Measurements from ENCODE around the gene SDF4.
A peak's percentile ranks its signal among the peaks of the same experiment; 100 is the strongest.

The SDF4 gene, protein sequence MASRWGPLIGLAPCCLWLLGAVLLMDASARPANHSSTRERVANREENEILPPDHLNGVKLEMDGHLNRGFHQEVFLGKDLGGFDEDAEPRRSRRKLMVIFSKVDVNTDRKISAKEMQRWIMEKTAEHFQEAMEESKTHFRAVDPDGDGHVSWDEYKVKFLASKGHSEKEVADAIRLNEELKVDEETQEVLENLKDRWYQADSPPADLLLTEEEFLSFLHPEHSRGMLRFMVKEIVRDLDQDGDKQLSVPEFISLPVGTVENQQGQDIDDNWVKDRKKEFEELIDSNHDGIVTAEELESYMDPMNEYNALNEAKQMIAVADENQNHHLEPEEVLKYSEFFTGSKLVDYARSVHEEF

DNA sequence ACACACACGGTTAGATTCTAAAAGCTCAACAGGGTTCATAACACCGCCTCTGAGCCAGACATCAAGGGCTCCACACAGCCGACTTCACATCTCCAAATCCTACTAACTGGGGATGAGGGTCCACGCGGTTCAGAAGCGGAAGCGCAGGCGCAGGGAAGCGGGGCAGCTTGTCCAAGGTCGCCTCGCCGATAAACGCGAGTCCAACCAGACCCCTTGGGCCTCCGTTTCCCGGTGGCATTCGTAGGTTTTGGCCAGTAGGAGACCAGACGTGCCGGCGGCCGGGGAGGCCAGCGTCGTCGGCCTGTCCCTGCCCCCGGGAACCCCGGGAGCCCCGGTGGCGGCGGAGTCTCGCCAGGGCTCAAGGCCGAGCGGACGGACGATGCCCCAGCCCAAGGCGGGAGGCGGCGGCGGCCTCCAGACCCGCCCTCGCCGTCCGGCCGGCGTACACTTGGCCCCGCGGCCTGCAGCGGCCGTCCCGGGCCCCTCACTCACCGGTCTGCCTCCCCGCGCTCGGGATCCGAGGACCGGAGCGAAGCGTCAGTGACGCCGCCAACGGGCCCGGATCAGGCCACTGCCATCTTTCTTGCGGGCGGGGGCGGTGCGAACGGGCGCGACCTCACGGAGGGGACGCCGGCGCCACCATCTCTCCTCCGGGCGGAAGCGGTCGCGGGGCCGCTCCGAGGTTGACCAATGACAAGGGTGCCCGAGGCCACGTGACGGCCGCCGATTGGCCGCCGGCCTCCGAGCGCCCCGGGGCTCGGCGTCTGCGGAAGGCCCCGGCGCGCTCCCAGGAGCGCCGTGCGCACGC is at the start of gene SDF4:
Gene SDF4, minus strand, starts transcription at position 602 of the 808 bp plus-strand sequence. CDS start 3,229 bp downstream, outside the sequence.
- DNase-seq (ENCODE audit: low read depth), result peak; percentile 95

DNA sequence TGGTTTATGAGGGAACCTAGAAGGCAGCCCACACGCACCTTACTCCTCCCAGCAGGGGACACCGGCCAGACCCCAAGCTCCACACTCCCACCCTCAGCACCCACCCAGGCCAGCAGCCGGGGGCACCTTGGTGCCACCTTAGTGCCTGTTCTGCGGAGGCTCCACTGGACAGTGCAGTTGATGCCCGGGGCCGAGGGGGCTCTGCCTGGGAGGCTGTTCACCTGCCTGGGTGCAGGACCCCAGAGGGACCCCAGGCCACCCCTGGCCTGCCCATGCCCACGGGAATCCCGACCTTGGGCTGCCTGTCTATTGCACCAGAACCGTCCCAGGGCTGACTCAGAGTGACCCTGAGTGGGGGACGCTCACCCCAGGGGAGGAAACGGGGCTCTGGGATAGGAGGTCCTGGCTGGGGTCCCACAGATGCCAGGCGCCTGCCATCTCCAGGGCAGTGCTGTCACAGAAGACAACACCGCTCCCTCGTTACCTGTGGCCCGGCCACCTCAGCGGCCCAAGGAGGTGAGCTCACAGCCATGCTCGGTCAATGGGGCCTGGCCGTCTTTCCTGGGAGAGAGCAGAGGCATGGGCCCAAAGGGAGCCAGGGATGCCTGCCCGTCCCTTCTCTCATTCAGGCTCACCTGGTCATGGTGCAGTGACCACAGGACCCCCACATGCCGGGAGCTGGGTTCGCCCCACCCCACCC is 49.1 kb upstream of the SDF4 start:
- DNase-seq (ENCODE audit: low read depth), result no peak

DNA sequence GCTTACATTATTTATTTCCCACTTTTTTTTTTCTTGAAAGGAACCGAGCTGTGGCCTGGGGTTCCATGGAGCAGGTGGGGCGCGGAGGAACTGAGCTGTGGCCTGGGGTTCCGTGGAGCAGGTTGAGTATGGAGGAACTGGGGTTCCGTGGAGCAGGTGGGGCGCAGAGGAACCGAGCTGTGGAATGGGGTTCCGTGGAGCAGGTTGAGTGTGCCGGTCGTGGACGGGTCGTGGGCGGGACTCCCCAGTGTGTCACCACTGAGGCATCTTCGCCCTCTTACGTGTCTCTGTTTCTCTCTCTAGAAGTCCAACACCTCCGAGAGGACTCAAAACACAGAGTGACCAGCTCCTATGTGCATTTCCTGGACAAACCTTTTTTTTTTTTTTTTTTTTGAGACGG is 47.2 kb upstream of the SDF4 start:
- DNase-seq (ENCODE audit: low read depth), result no peak

DNA sequence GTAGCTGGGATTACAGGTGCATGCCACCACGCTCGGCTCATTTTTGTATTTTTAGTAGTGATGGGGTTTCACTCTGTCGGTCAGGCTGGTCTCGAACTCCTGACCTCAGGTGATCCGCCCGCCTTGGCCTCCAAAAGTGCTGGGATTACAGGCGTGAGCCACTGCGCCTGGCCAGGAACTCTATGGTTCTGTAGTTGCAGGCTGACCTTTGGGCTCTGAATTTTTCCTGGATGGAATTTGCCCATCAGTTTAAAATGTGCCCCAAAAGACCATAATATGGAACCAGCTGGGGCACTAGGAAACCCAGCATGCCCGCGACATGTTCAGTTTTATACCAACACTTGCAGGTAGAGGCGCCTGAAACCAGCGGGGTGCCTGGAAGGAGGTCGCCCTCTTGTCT is 46.8 kb upstream of the SDF4 start:
- DNase-seq (ENCODE audit: low read depth), result no peak

DNA sequence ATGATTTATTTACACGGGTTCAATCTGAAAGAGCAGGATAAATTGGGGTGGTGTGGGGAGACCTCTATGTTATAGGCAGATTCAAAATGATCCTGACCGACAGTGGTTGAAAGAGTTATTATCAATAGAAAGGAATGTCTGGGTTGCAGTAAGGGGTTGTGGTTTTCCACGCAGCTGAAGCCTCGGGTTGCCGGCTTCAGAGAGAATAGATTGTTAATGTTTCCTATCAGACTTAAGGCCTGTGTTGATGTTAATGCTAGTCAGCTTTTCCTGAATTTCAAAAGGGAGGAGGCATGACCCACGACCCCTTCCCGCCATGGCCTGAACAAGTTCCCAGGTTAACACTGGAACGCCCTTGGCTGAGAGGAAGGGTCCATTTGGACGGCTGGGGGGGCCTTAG is 44.0 kb upstream of the SDF4 start:
- DNase-seq (ENCODE audit: low read depth), result peak; percentile 30

DNA sequence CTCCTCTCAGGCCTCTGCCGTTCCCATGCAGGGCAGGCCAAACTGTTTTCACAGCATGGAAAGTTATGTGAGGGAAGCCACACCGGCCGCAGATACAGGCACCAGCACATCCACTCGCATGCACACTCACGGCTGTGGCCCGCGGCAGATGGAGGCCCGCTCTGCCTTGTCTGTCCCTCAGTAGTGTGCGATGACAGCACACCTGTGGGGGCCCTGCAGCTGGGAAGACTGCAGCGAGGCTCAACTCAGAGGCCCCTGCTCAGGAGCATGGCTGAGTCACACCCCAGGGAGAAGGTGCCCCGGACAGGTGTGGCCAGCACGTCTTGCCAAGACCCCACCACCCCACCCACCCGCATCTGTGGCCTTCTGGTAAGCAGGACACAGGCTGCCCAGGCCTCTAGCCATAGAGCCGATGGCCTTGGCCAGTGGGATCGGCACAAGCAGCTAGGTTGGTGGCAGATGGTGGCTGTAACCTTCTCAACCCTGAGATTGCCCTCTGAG is 43.2 kb upstream of the SDF4 start:
- DNase-seq (ENCODE audit: low read depth), result no peak

DNA sequence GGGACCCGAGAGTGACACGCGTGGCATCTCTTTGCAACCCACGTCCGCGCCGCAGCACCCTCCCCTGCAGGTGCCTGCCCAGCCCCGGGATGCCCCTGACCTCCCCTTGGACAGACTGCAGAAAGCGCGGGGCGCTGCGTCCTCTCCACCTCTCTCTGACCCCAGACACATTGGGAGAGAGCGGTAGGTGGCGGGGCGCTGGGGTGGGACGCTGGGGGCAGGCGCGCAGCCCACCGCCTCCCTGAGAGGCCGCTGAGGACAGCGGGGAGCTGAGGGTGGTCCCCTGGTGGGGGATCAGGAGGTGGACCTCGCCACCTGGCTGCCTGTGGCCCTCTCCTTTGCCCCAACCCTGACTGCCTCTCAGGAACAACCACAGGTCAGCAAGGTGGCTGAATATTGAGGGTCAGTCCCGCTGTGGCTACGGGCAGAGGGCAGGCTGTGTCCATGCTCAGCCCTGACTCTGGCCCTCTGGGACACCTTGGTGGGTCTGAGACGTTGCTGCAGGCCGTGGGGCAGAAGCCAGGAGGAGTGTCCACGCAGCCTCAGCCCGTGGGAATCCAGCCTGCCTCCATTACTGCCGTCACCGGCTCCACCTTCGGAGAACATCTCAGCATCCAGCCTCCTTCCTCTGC is 42.6 kb upstream of the SDF4 start:
- no peak for DNase-seq (ENCODE audit: low read depth)

DNA sequence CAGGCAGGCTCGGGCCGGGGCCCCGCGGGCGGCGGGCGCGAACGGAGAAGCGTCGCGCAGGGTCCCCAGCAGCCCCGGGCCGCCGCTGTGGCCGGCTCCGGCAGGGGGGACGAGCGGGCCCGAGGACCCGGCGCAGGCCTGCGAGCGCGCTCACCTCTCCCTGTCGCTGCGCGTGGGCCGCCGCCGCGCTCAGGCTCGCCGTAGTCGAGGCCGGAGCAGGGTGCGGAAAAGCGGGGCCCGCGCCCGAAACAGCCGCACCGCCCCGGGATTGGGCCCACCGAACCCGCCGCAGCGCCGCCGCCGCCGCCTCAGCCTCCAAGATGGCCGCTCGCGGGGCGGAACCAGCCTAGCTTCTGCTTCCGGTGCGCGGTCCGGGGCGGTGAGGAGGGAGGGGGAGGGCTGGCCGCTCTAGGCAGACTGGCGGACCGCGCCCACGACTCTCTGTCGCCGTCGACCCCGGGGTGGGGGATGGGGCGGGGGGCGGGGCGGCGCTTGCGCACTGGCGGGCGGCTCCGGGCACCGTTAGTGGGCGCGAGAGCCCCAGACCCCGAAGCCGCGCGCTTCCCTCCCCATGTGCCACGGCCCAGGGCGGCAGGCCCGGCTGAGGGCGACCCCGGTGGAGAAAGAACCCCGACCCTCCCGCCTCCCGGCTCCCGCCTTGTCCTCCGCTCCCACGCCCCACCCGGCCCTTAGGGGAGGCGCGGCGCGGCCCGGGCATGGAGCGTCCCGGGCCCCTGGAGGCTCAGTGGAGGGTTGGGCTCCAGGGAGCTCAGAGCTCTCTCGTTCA is 41.9 kb upstream of the SDF4 start, which contains the start of gene UBE2J2:
Gene UBE2J2, minus strand, starts transcription at position 343 of the 787 bp plus-strand sequence. CDS start 5,862 bp downstream, outside the sequence.
- DNase-seq (ENCODE audit: low read depth), result peak; percentile 92

DNA sequence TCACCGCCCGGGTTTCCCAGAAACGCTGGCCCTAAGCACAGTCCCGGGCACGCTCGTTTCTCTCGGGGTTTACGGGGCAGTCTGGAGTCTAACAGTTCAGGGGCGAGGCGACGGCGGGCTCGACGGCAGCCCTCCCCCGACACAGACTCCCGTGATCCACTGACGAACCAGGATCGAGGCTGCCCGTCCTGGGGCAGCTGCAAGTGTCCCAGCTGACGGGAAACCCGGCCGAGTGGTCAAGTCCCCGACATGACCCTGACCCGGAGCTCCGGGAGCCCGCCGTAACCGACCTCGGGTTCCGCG is 41.4 kb upstream of the SDF4 start:
- DNase-seq (ENCODE audit: low read depth), result peak; percentile 24

DNA sequence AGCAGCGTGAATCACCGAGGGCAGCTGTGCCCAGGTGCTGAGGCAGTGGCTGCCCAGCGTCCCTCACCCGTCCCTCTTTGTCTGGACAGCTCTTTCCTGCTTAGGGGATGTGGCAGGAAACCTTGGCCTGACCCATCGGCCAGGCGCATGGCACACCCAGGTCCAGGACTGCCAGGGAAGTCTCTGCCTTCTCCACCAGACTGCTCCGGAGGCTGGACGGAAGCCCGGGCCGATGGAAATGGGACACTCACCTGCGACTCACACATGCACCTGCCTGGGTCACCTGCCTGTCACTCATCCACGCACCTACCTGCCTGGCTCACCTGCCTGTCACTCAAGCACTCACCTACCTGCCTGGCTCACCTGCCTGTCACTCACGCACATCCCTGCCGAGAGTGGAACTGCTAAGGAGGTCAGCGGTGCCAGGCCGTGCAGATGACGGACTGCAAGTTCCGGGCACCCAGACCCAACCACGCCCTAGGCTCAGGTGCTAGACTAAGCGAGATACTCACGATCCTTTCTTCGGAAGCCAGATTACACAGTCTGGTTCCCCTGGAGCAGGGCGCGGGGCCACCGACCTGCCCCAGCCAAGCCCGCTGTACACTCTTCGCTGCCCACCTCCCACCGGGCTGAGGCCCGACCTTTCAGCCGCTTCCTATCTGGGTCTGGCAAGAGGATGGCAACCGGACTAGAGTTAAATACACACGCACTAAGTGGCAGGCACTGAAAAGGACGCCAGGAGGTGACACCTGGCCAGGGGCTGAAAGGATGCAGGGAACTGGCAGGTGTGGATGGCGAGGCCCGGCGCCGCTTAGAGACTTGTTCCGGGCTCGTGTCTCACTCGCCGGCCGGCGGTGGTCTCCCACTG is 40.8 kb upstream of the SDF4 start:
- peak; percentile 30 for DNase-seq (ENCODE audit: low read depth)

DNA sequence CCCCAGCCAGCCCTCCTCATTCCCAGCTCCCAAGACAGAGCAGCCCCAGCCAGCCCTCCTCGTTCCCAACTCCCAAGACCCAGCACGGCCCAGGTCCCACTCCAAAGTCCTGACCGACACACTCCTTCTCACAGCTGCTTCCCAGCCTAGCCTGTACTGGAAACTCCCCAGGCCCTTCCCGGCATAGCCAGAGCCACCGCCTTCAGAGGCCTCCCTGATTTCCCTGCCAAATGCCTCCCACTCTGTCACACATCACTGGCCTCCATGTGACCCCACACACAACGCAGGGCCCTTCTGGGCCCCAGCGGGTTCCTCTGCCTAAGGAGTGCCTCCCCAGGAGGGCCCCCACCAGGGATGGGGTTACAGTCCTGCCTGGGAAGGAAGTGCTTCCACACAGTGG is 39.0 kb upstream of the SDF4 start:
- no peak for DNase-seq (ENCODE audit: low read depth)

DNA sequence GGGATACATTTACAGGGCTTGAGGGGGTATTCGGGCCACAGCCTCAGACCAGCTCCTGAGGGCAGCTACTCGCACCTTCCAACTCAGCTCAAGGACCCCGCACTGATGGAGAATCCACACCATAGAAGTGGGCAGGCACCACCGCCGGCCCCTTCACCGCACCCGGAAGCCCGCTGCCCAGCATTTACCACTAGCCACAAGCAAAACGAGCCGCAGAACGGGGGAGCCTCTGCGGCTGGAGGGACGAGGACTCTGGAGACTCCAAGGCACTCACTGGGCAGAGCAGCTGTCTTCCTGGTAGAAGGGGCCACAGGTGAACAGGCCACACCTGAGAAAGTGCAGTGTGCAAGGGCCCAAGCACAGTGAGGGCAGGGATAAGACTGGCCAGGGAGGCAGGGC is 36.5 kb upstream of the SDF4 start:
- DNase-seq (ENCODE audit: low read depth), result no peak

DNA sequence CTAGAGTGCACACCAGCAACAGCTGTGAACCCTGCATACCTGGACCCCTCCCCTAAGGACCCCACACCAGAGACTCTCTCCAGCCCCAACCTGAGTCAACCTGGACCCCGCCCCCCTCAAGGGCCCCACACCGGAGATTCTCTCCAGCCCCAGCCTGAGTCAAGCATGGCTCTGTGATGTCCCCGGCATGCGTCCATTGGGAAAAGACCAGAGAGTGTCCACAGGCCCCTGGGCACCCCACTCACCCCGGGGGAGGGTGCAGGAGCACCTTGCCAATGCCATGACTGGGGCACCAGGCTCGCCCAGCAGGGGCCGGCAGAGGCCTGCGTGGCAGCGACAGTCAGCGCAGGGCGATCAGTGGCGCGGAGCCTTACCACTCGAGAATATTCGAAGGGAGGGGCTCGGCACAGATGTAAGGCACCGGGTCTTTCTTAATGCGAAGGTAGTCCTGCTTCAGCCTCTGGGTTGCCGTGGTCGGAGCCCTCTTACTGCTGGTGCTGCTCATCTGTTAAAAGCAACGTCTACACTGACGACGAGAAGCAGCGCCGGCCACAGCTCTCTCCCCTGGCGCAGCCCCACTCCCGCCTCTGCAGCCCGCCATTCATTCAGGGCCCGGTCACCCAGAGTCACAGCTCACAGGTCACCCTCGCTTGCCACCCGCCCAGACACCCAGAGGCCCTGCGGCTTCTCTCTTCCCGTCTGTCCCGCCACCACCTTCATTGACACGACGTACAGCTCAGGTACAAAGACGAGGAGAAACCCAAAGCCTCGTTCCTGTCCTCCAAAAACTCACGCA is 35.9 kb upstream of the SDF4 start:
- DNase-seq (ENCODE audit: low read depth), result no peak

DNA sequence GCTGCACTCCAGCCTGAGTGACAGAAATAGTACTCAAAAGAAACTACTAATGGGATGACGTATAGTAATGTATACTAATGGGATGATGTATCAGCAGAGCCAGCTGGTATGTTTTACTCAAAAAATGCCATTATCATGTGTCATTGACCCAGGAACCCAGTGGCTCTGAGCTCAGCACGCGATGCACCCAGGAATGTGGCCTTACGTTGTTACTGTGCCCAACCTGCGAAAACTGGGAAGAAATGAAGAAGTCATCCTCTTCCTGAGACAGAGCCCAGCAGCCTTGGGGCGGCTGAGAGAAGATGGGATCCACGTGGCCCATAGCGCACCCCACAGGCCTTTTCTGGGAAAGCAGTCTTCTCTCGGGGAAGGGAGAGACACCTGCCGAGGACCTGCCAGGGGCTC is 33.1 kb upstream of the SDF4 start:
- peak; percentile 100 for DNase-seq (ENCODE audit: low read depth)

DNA sequence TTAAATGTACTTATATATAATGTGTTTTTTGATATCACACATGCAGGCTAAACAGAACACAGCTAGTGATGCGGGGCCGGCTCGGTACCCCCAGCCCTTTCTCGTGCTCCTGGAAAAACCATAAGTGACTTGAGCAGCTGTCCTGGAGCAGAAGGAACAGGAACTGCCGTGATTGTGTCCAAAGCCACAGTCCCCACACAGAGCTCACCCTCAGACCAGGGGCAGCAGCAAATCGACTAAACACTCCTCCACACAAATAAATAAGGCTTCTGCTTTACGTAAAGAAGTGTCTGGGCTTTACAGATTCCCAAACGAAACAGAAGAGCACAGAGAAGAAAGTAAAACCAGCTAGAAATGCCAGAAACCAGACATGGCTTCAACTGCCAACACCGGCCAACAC is 32.2 kb upstream of the SDF4 start:
- DNase-seq (ENCODE audit: low read depth), result no peak

DNA sequence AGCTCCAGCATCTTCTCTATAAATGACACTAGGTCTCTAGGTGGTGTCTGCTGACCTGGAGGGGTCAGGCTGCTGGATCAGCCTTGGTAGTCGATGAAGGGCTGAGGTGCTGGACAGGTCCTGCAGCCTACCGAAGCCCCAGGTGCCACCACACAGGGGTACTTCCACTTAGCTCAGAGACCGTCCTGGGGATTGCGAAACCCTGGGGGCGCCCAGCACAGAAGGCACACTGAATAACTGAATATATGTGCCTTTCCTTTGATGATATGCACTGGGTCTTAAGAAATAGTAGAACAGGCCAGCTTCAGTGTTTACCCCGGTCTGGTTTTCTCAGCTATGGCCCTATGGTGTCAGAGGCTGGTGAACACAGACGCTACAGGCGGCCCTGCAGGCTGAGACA is 31.0 kb upstream of the SDF4 start:
- DNase-seq (ENCODE audit: low read depth), result no peak

DNA sequence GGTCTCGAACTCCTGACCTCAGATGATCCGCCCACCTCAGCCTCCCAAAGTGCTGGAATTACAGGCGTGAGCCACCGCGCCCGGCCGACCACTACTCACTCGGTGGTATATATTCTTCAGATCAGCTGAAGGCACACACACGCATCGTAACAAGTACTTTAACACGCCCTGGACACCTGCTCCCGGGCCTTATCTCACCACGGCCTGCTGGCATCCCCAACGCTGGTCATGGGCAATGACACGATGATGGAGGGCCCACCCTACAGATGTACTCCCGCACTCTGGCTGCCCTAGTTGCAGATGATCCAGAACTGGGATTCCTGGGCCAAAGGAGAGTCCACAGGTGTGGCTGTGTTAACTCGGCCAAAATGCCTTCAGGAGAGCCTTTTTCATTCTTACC is 30.3 kb upstream of the SDF4 start:
- no peak for DNase-seq (ENCODE audit: low read depth)

DNA sequence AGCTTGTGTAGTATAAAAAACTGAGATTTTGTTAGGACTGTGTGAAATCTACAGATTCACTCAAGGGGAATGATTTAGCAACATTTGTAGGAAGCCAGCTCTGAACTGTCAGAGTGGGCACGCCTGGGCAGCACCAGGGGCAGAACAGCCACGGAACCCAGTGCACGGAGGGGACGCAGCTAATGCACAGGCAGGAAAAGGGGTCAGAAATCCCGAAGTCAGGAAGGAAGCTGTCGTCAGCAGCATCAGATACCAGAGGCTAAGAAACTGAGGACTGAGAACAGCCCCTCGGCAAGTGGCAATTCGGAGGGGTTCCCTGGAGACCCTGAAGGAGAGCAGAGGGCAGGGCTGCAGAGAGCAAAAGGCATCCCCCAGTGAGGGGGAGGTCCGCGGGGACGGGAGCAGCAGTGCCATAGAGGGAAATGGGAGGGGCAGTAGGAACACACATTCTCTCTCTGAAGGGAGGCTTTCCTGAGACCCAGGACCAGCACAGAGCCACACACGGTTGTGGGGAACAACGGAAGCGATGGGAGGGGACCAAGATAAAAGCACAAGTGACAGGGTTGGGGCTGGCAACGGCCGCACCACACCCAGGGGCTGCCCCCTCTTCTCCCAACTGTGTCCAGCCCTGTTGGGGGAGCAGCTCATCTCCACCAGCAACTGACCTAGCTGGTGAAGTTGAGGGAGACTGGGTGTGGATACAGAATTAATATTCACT is 29.2 kb upstream of the SDF4 start:
- DNase-seq (ENCODE audit: low read depth), result no peak

Measured in ELR (cell line).